Spleen (tissue), 7 donors: ENCODE measurements around the gene SEPTIN10.

Source experiments
- POLR2A ChIP-seq, 3 donors: fragments of 450-650 bp; IDR thresholded peaks; one replicate each; pipeline ENCODE4 v1.5.1; 2017; ENCODE audit warnings: antibody characterized with exemption in 3 of 3, mild to moderate bottlenecking in 1 of 3
- POLR2AphosphoS5 ChIP-seq, 3 donors: sonication (generic); formaldehyde crosslinking; IDR thresholded peaks; one replicate each; pipeline ENCODE4 v1.5.1; 2017; ENCODE audit warnings: antibody characterized with exemption in 3 of 3
- TF ChIP-seq, protein P1 (sequence below), 11 experiments: fragments of 200-600 bp in 7 of 11; fragments of 450-650 bp in 4 of 11; sonication (generic) in 4 of 11; IDR thresholded peaks in 8 of 11; conservative IDR thresholded peaks in 3 of 11; 1 replicate in 7 of 11; 2 replicates in 4 of 11; pipeline versions ENCODE4 v1.4.0 to v1.8.0; 2016 to 2021; ENCODE audit warnings: antibody characterized with exemption in 11 of 11, inconsistent platforms in 4 of 11, mild to moderate bottlenecking in 1 of 11
- donor health status: DM: no; HTN: no; CAD: no; lungs with moderate emphysema.
- donor health status: DM: no; HTN: no; CAD: no.
- donor health status: DM: no; HTN: no; CAD: no.

DNA sequence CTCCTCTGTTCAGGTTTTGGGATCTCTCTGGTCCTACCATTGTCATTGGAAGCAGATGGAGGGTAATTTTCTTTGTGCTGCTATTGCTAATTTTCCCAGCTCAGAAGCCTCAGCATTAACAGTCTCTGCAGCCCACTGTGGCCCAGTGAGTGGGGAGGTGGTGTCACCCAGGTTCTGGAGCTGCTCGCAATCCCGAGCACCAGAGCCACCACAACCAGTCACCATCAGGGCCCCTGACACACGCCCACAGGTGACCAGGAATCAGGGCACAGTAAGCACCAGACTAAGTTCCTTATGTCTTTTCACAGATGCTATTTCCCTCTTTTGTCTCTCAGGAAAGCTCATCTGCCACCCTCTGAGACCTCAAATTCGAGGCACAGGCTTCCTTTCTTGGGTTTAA is 87.9 kb downstream of the SEPTIN10 start:
- no peak for TF ChIP-seq POLR2AphosphoS5 (IDR thresholded peaks at IDR 0.05)
- TF ChIP-seq, protein P1, sequence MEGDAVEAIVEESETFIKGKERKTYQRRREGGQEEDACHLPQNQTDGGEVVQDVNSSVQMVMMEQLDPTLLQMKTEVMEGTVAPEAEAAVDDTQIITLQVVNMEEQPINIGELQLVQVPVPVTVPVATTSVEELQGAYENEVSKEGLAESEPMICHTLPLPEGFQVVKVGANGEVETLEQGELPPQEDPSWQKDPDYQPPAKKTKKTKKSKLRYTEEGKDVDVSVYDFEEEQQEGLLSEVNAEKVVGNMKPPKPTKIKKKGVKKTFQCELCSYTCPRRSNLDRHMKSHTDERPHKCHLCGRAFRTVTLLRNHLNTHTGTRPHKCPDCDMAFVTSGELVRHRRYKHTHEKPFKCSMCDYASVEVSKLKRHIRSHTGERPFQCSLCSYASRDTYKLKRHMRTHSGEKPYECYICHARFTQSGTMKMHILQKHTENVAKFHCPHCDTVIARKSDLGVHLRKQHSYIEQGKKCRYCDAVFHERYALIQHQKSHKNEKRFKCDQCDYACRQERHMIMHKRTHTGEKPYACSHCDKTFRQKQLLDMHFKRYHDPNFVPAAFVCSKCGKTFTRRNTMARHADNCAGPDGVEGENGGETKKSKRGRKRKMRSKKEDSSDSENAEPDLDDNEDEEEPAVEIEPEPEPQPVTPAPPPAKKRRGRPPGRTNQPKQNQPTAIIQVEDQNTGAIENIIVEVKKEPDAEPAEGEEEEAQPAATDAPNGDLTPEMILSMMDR (IDR thresholded peaks at IDR 0.05 in 8 of 11, conservative IDR thresholded peaks at IDR 0.05 in 3 of 11): no peak
- no peak for TF ChIP-seq POLR2A (IDR thresholded peaks at IDR 0.05)
